GM12878 (cell line): ENCODE measurements around the gene IGLL5. TPM values are rescaled to one million over a fixed set of nuclear protein-coding genes. Genes with fewer than 3 reads are reported as not detected.

Experiments
- MEF2B ChIP-seq: fragments of 450-650 bp; IDR thresholded peaks from 2 replicates; pipeline ENCODE4 v1.6.1; 2018; ENCODE audit warnings: mild to moderate bottlenecking, moderate library complexity; ENCODE audit not compliant: partially characterized antibody, poor library complexity, severe bottlenecking
- PAX8 ChIP-seq: fragments of 450-650 bp; IDR thresholded peaks from 2 replicates; pipeline ENCODE4 v1.6.1; 2017; ENCODE audit warnings: mild to moderate bottlenecking, moderate library complexity
- POLR2A ChIP-seq: IDR thresholded peaks from 2 replicates; pipeline ENCODE4 v1.6.1; 2011; ENCODE audit warnings: low read depth, mild to moderate bottlenecking, low read length
- POLR2AphosphoS5 ChIP-seq: IDR thresholded peaks from 2 replicates; pipeline ENCODE4 v1.6.1; 2011; ENCODE audit warnings: mild to moderate bottlenecking, low read length, inconsistent platforms
- polyA plus RNA-seq, 11 experiments: library from polyadenylated mRNA; depleted of rRNA in 4 of 11; unstranded in 6 of 11; stranded (reverse) in 5 of 11; fragments of >200 nt; fragmentation: Nextera tagmentation in 4 of 11; fragmentation: Illumina TruSeq in 1 of 11; extraction: Ambion mirVana in 4 of 11; extraction: Trizol in 1 of 11; gene quantifications; 1 replicate in 1 of 11; 2 replicates in 10 of 11; pipeline versions ENCODE4 v1.2.1 to v1.2.3, GENCODE V29; 2011 to 2016; ENCODE audit warnings: inconsistent platforms in 2 of 11, missing spikeins in 2 of 11, low read depth in 1 of 11
- total RNA-seq, 4 experiments: library from RNA; depleted of rRNA in 3 of 4; stranded (reverse); fragments of >200 nt in 3 of 4; fragmentation: Illumina TruSeq in 1 of 4; extraction: Trizol in 1 of 4; gene quantifications; 2 replicates each; pipeline versions ENCODE4 v1.2.1 to v1.2.3, GENCODE V29; 2013 to 2021
- TF ChIP-seq, protein P1 (sequence below): fragments of 450-650 bp; IDR thresholded peaks from 2 replicates; pipeline ENCODE4 v1.6.1; 2017; ENCODE audit warnings: mild to moderate bottlenecking, low read depth, inconsistent platforms; ENCODE audit not compliant: poor library complexity, severe bottlenecking
- TF ChIP-seq, protein P2 (sequence below): IDR thresholded peaks from 2 replicates; pipeline ENCODE4 v1.6.1; 2011; ENCODE audit warnings: borderline replicate concordance, low read depth, mild to moderate bottlenecking, moderate library complexity, mixed read lengths, low read length; ENCODE audit not compliant: insufficient read depth; ENCODE audit errors: extremely low read length
- TF ChIP-seq, protein P3 (sequence below): fragments of 450-650 bp; IDR thresholded peaks from 2 replicates; pipeline ENCODE4 v1.6.1; 2017; ENCODE audit warnings: antibody characterized with exemption, mild to moderate bottlenecking, moderate library complexity
- TF ChIP-seq, protein P4 (sequence below): IDR thresholded peaks from 2 replicates; pipeline ENCODE4 v1.6.1; 2012; ENCODE audit warnings: improper control_type of control experiment, low read depth, low read length; ENCODE audit not compliant: insufficient replicate concordance

IGLL5 gene
- total and polyA plus RNA-seq, 10 of the 15 experiments (the other 5 are each of a cell fraction or from before 2014, with no cell fraction given): not detected

DNA sequence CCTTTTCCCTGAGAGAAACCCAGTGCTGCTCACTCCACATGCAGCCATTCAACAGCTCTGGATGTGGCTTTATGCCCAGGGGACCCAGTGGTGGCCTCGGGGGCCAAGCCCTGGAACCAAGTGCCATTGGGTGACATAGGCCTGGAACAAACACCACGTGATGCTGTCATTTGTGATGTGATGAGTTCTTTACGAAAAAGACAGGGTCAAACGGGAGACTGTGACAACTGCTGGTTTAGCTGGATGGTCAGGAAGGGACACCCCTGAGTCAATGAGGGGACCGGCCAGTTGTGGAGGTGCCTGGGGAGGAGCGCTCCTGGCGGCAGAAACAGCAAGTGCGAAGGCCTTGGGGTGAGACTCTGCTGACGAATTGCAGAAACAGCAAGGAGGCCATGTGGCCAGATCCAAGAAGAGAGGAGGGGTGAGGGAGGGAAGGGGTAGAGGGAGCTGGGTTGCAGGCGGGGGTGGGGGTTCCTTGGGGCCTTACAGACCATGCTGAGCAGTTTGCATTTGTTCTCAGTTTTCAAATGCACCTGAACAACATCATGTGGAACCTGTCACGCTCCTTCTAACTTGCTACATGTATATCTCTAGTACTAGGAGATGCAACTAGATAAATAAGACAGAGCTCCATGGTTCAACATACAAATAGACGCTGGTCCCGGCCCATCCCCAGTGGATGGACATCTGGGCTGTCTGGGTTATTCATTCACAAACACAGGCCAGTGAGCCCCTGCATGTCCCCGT is 56.1 kb downstream of the IGLL5 start (continued):
- TF ChIP-seq MEF2B (peak; percentile 15), POLR2A (peak; percentile 19; the same call in 1 of the 2 replicates), PAX8 (no peak), POLR2AphosphoS5 (no peak)
- TF ChIP-seq, protein P1, sequence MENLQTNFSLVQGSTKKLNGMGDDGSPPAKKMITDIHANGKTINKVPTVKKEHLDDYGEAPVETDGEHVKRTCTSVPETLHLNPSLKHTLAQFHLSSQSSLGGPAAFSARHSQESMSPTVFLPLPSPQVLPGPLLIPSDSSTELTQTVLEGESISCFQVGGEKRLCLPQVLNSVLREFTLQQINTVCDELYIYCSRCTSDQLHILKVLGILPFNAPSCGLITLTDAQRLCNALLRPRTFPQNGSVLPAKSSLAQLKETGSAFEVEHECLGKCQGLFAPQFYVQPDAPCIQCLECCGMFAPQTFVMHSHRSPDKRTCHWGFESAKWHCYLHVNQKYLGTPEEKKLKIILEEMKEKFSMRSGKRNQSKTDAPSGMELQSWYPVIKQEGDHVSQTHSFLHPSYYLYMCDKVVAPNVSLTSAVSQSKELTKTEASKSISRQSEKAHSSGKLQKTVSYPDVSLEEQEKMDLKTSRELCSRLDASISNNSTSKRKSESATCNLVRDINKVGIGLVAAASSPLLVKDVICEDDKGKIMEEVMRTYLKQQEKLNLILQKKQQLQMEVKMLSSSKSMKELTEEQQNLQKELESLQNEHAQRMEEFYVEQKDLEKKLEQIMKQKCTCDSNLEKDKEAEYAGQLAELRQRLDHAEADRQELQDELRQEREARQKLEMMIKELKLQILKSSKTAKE: no peak
- TF ChIP-seq, protein P2, sequence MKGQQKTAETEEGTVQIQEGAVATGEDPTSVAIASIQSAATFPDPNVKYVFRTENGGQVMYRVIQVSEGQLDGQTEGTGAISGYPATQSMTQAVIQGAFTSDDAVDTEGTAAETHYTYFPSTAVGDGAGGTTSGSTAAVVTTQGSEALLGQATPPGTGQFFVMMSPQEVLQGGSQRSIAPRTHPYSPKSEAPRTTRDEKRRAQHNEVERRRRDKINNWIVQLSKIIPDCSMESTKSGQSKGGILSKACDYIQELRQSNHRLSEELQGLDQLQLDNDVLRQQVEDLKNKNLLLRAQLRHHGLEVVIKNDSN: peak; percentile 32
- TF ChIP-seq, protein P3, sequence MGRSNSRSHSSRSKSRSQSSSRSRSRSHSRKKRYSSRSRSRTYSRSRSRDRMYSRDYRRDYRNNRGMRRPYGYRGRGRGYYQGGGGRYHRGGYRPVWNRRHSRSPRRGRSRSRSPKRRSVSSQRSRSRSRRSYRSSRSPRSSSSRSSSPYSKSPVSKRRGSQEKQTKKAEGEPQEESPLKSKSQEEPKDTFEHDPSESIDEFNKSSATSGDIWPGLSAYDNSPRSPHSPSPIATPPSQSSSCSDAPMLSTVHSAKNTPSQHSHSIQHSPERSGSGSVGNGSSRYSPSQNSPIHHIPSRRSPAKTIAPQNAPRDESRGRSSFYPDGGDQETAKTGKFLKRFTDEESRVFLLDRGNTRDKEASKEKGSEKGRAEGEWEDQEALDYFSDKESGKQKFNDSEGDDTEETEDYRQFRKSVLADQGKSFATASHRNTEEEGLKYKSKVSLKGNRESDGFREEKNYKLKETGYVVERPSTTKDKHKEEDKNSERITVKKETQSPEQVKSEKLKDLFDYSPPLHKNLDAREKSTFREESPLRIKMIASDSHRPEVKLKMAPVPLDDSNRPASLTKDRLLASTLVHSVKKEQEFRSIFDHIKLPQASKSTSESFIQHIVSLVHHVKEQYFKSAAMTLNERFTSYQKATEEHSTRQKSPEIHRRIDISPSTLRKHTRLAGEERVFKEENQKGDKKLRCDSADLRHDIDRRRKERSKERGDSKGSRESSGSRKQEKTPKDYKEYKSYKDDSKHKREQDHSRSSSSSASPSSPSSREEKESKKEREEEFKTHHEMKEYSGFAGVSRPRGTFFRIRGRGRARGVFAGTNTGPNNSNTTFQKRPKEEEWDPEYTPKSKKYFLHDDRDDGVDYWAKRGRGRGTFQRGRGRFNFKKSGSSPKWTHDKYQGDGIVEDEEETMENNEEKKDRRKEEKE: no peak
- TF ChIP-seq, protein P4, sequence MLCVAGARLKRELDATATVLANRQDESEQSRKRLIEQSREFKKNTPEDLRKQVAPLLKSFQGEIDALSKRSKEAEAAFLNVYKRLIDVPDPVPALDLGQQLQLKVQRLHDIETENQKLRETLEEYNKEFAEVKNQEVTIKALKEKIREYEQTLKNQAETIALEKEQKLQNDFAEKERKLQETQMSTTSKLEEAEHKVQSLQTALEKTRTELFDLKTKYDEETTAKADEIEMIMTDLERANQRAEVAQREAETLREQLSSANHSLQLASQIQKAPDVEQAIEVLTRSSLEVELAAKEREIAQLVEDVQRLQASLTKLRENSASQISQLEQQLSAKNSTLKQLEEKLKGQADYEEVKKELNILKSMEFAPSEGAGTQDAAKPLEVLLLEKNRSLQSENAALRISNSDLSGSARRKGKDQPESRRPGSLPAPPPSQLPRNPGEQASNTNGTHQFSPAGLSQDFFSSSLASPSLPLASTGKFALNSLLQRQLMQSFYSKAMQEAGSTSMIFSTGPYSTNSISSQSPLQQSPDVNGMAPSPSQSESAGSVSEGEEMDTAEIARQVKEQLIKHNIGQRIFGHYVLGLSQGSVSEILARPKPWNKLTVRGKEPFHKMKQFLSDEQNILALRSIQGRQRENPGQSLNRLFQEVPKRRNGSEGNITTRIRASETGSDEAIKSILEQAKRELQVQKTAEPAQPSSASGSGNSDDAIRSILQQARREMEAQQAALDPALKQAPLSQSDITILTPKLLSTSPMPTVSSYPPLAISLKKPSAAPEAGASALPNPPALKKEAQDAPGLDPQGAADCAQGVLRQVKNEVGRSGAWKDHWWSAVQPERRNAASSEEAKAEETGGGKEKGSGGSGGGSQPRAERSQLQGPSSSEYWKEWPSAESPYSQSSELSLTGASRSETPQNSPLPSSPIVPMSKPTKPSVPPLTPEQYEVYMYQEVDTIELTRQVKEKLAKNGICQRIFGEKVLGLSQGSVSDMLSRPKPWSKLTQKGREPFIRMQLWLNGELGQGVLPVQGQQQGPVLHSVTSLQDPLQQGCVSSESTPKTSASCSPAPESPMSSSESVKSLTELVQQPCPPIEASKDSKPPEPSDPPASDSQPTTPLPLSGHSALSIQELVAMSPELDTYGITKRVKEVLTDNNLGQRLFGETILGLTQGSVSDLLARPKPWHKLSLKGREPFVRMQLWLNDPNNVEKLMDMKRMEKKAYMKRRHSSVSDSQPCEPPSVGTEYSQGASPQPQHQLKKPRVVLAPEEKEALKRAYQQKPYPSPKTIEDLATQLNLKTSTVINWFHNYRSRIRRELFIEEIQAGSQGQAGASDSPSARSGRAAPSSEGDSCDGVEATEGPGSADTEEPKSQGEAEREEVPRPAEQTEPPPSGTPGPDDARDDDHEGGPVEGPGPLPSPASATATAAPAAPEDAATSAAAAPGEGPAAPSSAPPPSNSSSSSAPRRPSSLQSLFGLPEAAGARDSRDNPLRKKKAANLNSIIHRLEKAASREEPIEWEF: no peak
